ENCODE data around the gene EPS8L1.

Gene EPS8L1

GRCh38 chr19:55117663-55118391, 42.2 kb downstream of the EPS8L1 start:
- peak; percentile 98 for DNase-seq

GRCh38 chr19:55118401-55118991, 42.8 kb downstream of the EPS8L1 start:
- peak; percentile 49 for DNase-seq

GRCh38 chr19:55119053-55119452, 43.4 kb downstream of the EPS8L1 start:
- DNase-seq = no peak

- no peak for DNase-seq
Observed at GRCh38 chr19:55131421-55131820, 55.8 kb downstream of the EPS8L1 start.

- DNase-seq = no peak
Observed at GRCh38 chr19:55132453-55133129, 56.9 kb downstream of the EPS8L1 start.

GRCh38 chr19:55133639-55134444, 58.2 kb downstream of the EPS8L1 start:
- DNase-seq = no peak

- no peak for DNase-seq
Observed at GRCh38 chr19:55134736-55135135, 59.1 kb downstream of the EPS8L1 start.

- DNase-seq = no peak
Observed at GRCh38 chr19:55136399-55137102, 60.9 kb downstream of the EPS8L1 start.

Measured in activated CD4-positive, alpha-beta T cell treated with anti-CD3 and anti-CD28 coated beads for 48 hours (primary cell).